Uterus (tissue), 4 donors: ENCODE results near the gene MEX3C. TPM values are rescaled to one million over a fixed set of nuclear protein-coding genes. Genes with fewer than 3 reads are reported as not detected.

ENCODE experiments used
- DNase-seq, 2 donors: peaks; one replicate each; pipeline ENCODE4 v3.0.0-alpha.2; 2019 to 2020
- H3K27ac ChIP-seq, 2 donors: fragments of 200-600 bp; sonication (generic); 1 replicate in 1 of 2; 2 replicates in 1 of 2; pipeline ENCODE4 v1.5.1; 2016 to 2018
- H3K27me3 ChIP-seq, 2 donors: fragments of 200-600 bp; sonication (generic); one replicate each; pipeline ENCODE4 v1.5.1; 2018 to 2019; ENCODE audit warnings: control low read depth in 1 of 2
- H3K36me3 ChIP-seq, 2 donors: fragments of 200-600 bp; sonication (generic); one replicate each; pipeline ENCODE4 v1.5.1; 2019; ENCODE audit warnings: control low read depth in 1 of 2
- H3K4me1 ChIP-seq, 2 donors: fragments of 200-600 bp; sonication (generic); one replicate each; pipeline ENCODE4 v1.5.1; 2018 to 2019; ENCODE audit warnings: control low read depth in 1 of 2
- H3K4me3 ChIP-seq, 2 donors: fragments of 200-600 bp; sonication (generic); 1 replicate in 1 of 2; 2 replicates in 1 of 2; pipeline ENCODE4 v1.5.1; 2018 to 2019; ENCODE audit warnings: mild to moderate bottlenecking in 1 of 2
- H3K9me3 ChIP-seq, 2 donors: fragments of 200-600 bp; sonication (generic); one replicate each; pipeline ENCODE4 v1.5.1; 2019; ENCODE audit warnings: control low read depth in 1 of 2
- CTCF ChIP-seq, 4 experiments: fragments of 200-600 bp in 2 of 4; fragments of 450-650 bp in 2 of 4; sonication (generic) in 2 of 4; IDR thresholded peaks; one replicate each; pipeline ENCODE4 v1.5.1; 2016 to 2019; ENCODE audit warnings: antibody characterized with exemption in 4 of 4, mild to moderate bottlenecking in 2 of 4, moderate library complexity in 1 of 4
- POLR2A ChIP-seq, 2 donors: fragments of 450-650 bp; IDR thresholded peaks; one replicate each; pipeline ENCODE4 v1.6.1; 2016; ENCODE audit warnings: antibody characterized with exemption in 2 of 2, mild to moderate bottlenecking in 1 of 2, moderate library complexity in 1 of 2
- intact Hi-C: fragments of 100-400 bp; cut with DNase I; formaldehyde crosslinking; loops from one replicate; pipeline ENCODE4 v1.15.1; 2023; ENCODE audit warnings: low total_unique reads
- total RNA-seq, 4 donors: library from RNA; depleted of rRNA in 3 of 4; stranded (reverse); fragments of >200 nt in 3 of 4; gene quantifications; one replicate each; pipeline versions ENCODE4 v1.1.0 to v1.2.4, GENCODE V29; 2014 to 2023
- donor health status: DM: yes; HTN: yes; CAD: no.

MEX3C gene
- total RNA-seq, 4 donors from 2014 or later: 20.7 to 69.4 (median 40.7) TPM

- intact Hi-C loops: no loop called here
- no peak overlapping the region for H3K4me3 ChIP-seq
- H3K27me3 ChIP-seq: no peaks in the 10 kb centered on the region
- no peak for TF ChIP-seq CTCF (IDR thresholded peaks at IDR 0.05)
- H3K27ac ChIP-seq: no peak overlapping the region
- no peaks in the 10 kb centered on the region for H3K36me3 ChIP-seq
- no peaks in the 10 kb centered on the region for H3K4me1 ChIP-seq
- DNase-seq: no peak
- no peaks in the 10 kb centered on the region for H3K9me3 ChIP-seq
Measured at GRCh38 chr18:51133580-51134160, 63.8 kb downstream of the MEX3C start.

GRCh38 chr18:51132256-51132935, 65.1 kb downstream of the MEX3C start:
- DNase-seq: no peak
- Histone ChIP-seq H3K36me3 (no peaks in the 10 kb centered on the region), H3K4me1 (no peaks in the 10 kb centered on the region), H3K27me3 (no peaks in the 10 kb centered on the region), H3K4me3 (no peak overlapping the region), H3K27ac (no peak overlapping the region), H3K9me3 (no peaks in the 10 kb centered on the region)
- intact Hi-C loops: no loop called here
- TF ChIP-seq POLR2A (IDR thresholded peaks at IDR 0.05): no peak
- no peak for TF ChIP-seq CTCF (IDR thresholded peaks at IDR 0.05)

- DNase-seq: no peak
- Histone ChIP-seq H3K36me3 (no peaks in the 10 kb centered on the region), H3K4me3 (no peak overlapping the region), H3K4me1 (no peaks in the 10 kb centered on the region), H3K27me3 (no peaks in the 10 kb centered on the region), H3K9me3 (no peaks in the 10 kb centered on the region), H3K27ac (no peak overlapping the region)
- TF ChIP-seq CTCF (IDR thresholded peaks at IDR 0.05): no peak
- no peak for TF ChIP-seq POLR2A (IDR thresholded peaks at IDR 0.05)
- intact Hi-C loops: no loop called here
Measured at GRCh38 chr18:51128533-51128932, 68.9 kb downstream of the MEX3C start.

GRCh38 chr18:51127664-51128063, 69.8 kb downstream of the MEX3C start:
- Histone ChIP-seq H3K4me1 (no peaks in the 10 kb centered on the region), H3K36me3 (no peaks in the 10 kb centered on the region), H3K4me3 (no peak overlapping the region), H3K27ac (no peak overlapping the region), H3K9me3 (no peaks in the 10 kb centered on the region), H3K27me3 (no peaks in the 10 kb centered on the region)
- intact Hi-C loops: no loop called here
- no peak for TF ChIP-seq POLR2A (IDR thresholded peaks at IDR 0.05)
- no peak for TF ChIP-seq CTCF (IDR thresholded peaks at IDR 0.05)
- no peak for DNase-seq

- TF ChIP-seq CTCF (IDR thresholded peaks at IDR 0.05): no peak
- TF ChIP-seq POLR2A (IDR thresholded peaks at IDR 0.05): no peak
- Histone ChIP-seq H3K27ac (no peak overlapping the region), H3K4me3 (no peak overlapping the region), H3K27me3 (no peaks in the 10 kb centered on the region), H3K9me3 (no peaks in the 10 kb centered on the region), H3K4me1 (no peaks in the 10 kb centered on the region), H3K36me3 (no peaks in the 10 kb centered on the region)
- no peak for DNase-seq
- intact Hi-C loops: no loop called here
Measured at GRCh38 chr18:51125976-51126375, 71.5 kb downstream of the MEX3C start.

Other genes starting within 250 kb of the MEX3C start
- 10 to 100 TPM in 2 of 4 donors, 1 to 10 TPM in 2; 4.1 to 26.2 (median 9.4) TPM for gene ELAC1, start 229.6 kb downstream of the MEX3C start, total RNA-seq
- gene SMAD4, start 167.5 kb downstream of the MEX3C start, total RNA-seq: 100 to 1,000 TPM; 104 to 198 (median 141) TPM